SK-N-SH treated with all-trans-retinoic acid at 6 μM for 48 hours (cell line): ENCODE data around the gene MRPL3.

ENCODE experiments used
- ATAC-seq: fragments of 200-7000 bp; cut with Tn5 transposase; 3 replicates; pipeline ENCODE4 v1.9.1; 2020; ENCODE audit warnings: mild to moderate bottlenecking, moderate library complexity
- ARNTL ChIP-seq: fragments of 450-650 bp; formaldehyde crosslinking; IDR thresholded peaks from 2 replicates; pipeline ENCODE4 v1.5.0; 2020; ENCODE audit warnings: low read depth, mild to moderate bottlenecking, moderate library complexity, borderline replicate concordance
- BACH2 ChIP-seq: fragments of 250-450 bp; sonication (Bioruptor Pico); IDR thresholded peaks from 2 replicates; pipeline ENCODE4 v1.9.0; 2021; ENCODE audit warnings: mild to moderate bottlenecking, borderline replicate concordance
- CSDC2 ChIP-seq: fragments of 250-450 bp; sonication (Bioruptor Pico); IDR thresholded peaks from 2 replicates; pipeline ENCODE4 v1.5.0; 2020; ENCODE audit warnings: mild to moderate bottlenecking, moderate library complexity
- ESRRG ChIP-seq: fragments of 250-450 bp; sonication (Bioruptor Pico); IDR thresholded peaks from 2 replicates; pipeline ENCODE4 v1.6.1; 2021; ENCODE audit warnings: mild to moderate bottlenecking
- GLIS3 ChIP-seq: fragments of 250-450 bp; sonication (Bioruptor Pico); IDR thresholded peaks from 2 replicates; pipeline ENCODE4 v1.5.0; 2020; ENCODE audit warnings: mild to moderate bottlenecking, moderate library complexity
- ISL1 ChIP-seq: fragments of 250-450 bp; sonication (Bioruptor Pico); IDR thresholded peaks from 2 replicates; pipeline ENCODE4 v2.1.2; 2022; ENCODE audit warnings: mild to moderate bottlenecking, moderate library complexity
- PATZ1 ChIP-seq: fragments of 250-450 bp; sonication (Bioruptor Pico); IDR thresholded peaks from 2 replicates; pipeline ENCODE4 v1.8.0; 2020; ENCODE audit warnings: mild to moderate bottlenecking, moderate library complexity, borderline replicate concordance
- PPARA ChIP-seq: fragments of 250-450 bp; sonication (Bioruptor Pico); IDR thresholded peaks from 2 replicates; pipeline ENCODE4 v1.5.0; 2020; ENCODE audit warnings: mild to moderate bottlenecking, borderline replicate concordance
- RARB ChIP-seq: fragments of 250-450 bp; sonication (Bioruptor Pico); IDR thresholded peaks from 2 replicates; pipeline ENCODE4 v1.8.0; 2021; ENCODE audit warnings: mild to moderate bottlenecking, moderate library complexity
- SNAI2 ChIP-seq: fragments of 250-450 bp; sonication (Bioruptor Pico); IDR thresholded peaks from 2 replicates; pipeline ENCODE4 v1.5.0; 2020; ENCODE audit warnings: mild to moderate bottlenecking, moderate library complexity
- TCF4 ChIP-seq: fragments of 250-450 bp; sonication (Bioruptor Pico); IDR thresholded peaks from 2 replicates; pipeline ENCODE4 v1.8.0; 2021; ENCODE audit warnings: mild to moderate bottlenecking, moderate library complexity, borderline replicate concordance
- TSHZ2 ChIP-seq: fragments of 250-450 bp; sonication (Bioruptor Pico); IDR thresholded peaks from 2 replicates; pipeline ENCODE4 v1.5.0; 2020; ENCODE audit warnings: mild to moderate bottlenecking, moderate library complexity
- ZC3H10 ChIP-seq: fragments of 250-450 bp; sonication (Bioruptor Pico); IDR thresholded peaks from 2 replicates; pipeline ENCODE4 v1.5.1; 2021; ENCODE audit warnings: mild to moderate bottlenecking, moderate library complexity
- ZFP3 ChIP-seq: fragments of 250-450 bp; sonication (Bioruptor Pico); IDR thresholded peaks from 2 replicates; pipeline ENCODE4 v1.5.0; 2020; ENCODE audit warnings: mild to moderate bottlenecking, moderate library complexity
- ZNF565 ChIP-seq: fragments of 450-650 bp; formaldehyde crosslinking; conservative IDR thresholded peaks from 2 replicates; pipeline ENCODE4 v1.5.0; 2020; ENCODE audit warnings: low read depth, mild to moderate bottlenecking, moderate library complexity
- ZNF70 ChIP-seq: fragments of 450-650 bp; formaldehyde crosslinking; IDR thresholded peaks from 2 replicates; pipeline ENCODE4 v1.5.0; 2020; ENCODE audit warnings: mild to moderate bottlenecking, moderate library complexity
- ZNF8 ChIP-seq: fragments of 450-650 bp; formaldehyde crosslinking; IDR thresholded peaks from 2 replicates; pipeline ENCODE4 v1.5.0; 2020; ENCODE audit warnings: mild to moderate bottlenecking, moderate library complexity
- TF ChIP-seq, protein P1 (sequence below): fragments of 250-450 bp; sonication (Bioruptor Pico); IDR thresholded peaks from 2 replicates; pipeline ENCODE4 v1.5.1; 2021; ENCODE audit warnings: mild to moderate bottlenecking, moderate library complexity
- TF ChIP-seq, protein P2 (sequence below): fragments of 250-450 bp; sonication (Bioruptor Pico); IDR thresholded peaks from 2 replicates; pipeline ENCODE4 v1.5.1; 2020; ENCODE audit warnings: low read depth, mild to moderate bottlenecking, moderate library complexity

MRPL3 gene

GRCh38 chr3:131421957-131422498 lies 80.7 kb downstream of the MRPL3 start (continued):
- TF ChIP-seq PATZ1 (CRISPR knock-in tag), result no peak

- ATAC-seq, result no peak
- no peak for TF ChIP-seq ZNF565 (CRISPR knock-in tag)
- TF ChIP-seq ARNTL (CRISPR knock-in tag), result no peak
- no peak for TF ChIP-seq PPARA (CRISPR knock-in tag)
- TF ChIP-seq PATZ1 (CRISPR knock-in tag), result no peak
- TF ChIP-seq ZNF8 (CRISPR knock-in tag), result no peak
- no peak for TF ChIP-seq GLIS3 (CRISPR knock-in tag)
- no peak for TF ChIP-seq TSHZ2 (CRISPR knock-in tag)
- TF ChIP-seq ZNF70 (CRISPR knock-in tag), result no peak
- TF ChIP-seq, protein P1, sequence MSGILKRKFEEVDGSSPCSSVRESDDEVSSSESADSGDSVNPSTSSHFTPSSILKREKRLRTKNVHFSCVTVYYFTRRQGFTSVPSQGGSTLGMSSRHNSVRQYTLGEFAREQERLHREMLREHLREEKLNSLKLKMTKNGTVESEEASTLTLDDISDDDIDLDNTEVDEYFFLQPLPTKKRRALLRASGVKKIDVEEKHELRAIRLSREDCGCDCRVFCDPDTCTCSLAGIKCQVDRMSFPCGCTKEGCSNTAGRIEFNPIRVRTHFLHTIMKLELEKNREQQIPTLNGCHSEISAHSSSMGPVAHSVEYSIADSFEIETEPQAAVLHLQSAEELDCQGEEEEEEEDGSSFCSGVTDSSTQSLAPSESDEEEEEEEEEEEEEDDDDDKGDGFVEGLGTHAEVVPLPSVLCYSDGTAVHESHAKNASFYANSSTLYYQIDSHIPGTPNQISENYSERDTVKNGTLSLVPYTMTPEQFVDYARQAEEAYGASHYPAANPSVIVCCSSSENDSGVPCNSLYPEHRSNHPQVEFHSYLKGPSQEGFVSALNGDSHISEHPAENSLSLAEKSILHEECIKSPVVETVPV (CRISPR knock-in tag), result no peak
- TF ChIP-seq SNAI2 (CRISPR knock-in tag), result no peak
- TF ChIP-seq BACH2 (CRISPR knock-in tag), result no peak
- TF ChIP-seq ZFP3 (CRISPR knock-in tag), result no peak
- no peak for TF ChIP-seq TCF4 (CRISPR knock-in tag)
- no peak for TF ChIP-seq ZC3H10 (CRISPR knock-in tag)
- TF ChIP-seq ESRRG (CRISPR knock-in tag), result no peak
- TF ChIP-seq RARB (CRISPR knock-in tag), result no peak
Observed at GRCh38 chr3:131421301-131421700, 81.5 kb downstream of the MRPL3 start.

DNA sequence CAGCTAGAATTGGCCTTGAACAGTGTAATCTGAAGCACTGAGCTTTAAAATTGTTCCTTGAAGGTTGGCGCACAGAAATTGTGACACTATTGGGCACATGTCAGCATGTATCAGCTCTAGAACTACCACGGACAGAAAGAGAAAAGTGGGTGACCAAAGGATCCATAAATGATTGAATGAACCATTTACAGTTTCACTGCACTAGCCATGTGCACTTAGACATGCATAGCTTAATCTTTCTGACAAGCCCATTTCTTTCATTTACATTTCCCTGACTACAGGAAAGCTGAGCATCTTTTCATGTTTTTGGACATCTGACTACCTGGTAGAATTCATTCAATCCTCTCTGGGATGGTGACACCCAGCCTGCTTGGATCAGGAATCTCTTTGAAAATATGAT lies 85.0 kb downstream of the MRPL3 start:
- ATAC-seq, result no peak
- no peak for TF ChIP-seq RARB (CRISPR knock-in tag)
- no peak for TF ChIP-seq CSDC2
- TF ChIP-seq BACH2 (CRISPR knock-in tag), result no peak
- TF ChIP-seq ZC3H10 (CRISPR knock-in tag), result no peak
- TF ChIP-seq SNAI2 (CRISPR knock-in tag), result no peak
- TF ChIP-seq PPARA (CRISPR knock-in tag), result no peak
- no peak for TF ChIP-seq ISL1 (CRISPR knock-in tag)
- TF ChIP-seq, protein P2, sequence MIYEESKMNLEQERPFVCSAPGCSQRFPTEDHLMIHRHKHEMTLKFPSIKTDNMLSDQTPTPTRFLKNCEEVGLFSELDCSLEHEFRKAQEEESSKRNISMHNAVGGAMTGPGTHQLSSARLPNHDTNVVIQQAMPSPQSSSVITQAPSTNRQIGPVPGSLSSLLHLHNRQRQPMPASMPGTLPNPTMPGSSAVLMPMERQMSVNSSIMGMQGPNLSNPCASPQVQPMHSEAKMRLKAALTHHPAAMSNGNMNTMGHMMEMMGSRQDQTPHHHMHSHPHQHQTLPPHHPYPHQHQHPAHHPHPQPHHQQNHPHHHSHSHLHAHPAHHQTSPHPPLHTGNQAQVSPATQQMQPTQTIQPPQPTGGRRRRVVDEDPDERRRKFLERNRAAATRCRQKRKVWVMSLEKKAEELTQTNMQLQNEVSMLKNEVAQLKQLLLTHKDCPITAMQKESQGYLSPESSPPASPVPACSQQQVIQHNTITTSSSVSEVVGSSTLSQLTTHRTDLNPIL (CRISPR knock-in tag), result no peak
- no peak for TF ChIP-seq ARNTL (CRISPR knock-in tag)
- no peak for TF ChIP-seq ZNF8 (CRISPR knock-in tag)
- TF ChIP-seq, protein P1 (CRISPR knock-in tag), result no peak
